ENCODE measurements around the gene SERPINB11.

SERPINB11 gene

DNA sequence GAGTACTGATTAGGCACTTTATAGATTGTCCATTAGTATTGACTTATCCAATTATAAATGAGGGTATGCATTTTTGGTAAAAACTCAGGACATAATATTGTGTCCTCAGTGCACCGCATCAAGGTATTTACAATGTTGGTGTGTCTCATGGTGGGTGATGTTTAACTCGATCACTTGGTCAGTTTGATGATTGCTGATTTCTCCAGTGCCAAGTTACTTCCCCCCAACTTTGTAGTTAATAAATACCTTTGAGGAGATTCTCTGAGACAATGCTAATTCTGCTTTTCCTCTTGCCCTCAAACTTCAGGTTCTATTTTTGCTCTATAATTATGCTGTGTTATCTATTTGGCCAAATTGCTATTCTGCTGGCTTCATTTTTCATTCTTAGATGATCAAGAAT is 44.2 kb downstream of the SERPINB11 start:
- TF ChIP-seq, protein P1, sequence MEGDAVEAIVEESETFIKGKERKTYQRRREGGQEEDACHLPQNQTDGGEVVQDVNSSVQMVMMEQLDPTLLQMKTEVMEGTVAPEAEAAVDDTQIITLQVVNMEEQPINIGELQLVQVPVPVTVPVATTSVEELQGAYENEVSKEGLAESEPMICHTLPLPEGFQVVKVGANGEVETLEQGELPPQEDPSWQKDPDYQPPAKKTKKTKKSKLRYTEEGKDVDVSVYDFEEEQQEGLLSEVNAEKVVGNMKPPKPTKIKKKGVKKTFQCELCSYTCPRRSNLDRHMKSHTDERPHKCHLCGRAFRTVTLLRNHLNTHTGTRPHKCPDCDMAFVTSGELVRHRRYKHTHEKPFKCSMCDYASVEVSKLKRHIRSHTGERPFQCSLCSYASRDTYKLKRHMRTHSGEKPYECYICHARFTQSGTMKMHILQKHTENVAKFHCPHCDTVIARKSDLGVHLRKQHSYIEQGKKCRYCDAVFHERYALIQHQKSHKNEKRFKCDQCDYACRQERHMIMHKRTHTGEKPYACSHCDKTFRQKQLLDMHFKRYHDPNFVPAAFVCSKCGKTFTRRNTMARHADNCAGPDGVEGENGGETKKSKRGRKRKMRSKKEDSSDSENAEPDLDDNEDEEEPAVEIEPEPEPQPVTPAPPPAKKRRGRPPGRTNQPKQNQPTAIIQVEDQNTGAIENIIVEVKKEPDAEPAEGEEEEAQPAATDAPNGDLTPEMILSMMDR (IDR thresholded peaks at IDR 0.05; ENCODE audit: poor library complexity, severe bottlenecking), result no peak
- Histone ChIP-seq H3K4me3 (ENCODE audit: severe bottlenecking) (no peak overlapping the region), H3K27me3 (ENCODE audit: insufficient read depth, poor library complexity, severe bottlenecking) (no peaks in the 10 kb centered on the region), H3K9me3 (ENCODE audit: severe bottlenecking) (no peaks in the 10 kb centered on the region), H3K4me1 (ENCODE audit: insufficient read depth, poor library complexity, severe bottlenecking) (no peaks in the 10 kb centered on the region), H3K27ac (ENCODE audit: poor library complexity, severe bottlenecking) (no peak overlapping the region), H3K36me3 (ENCODE audit: low read depth) (no peaks in the 10 kb centered on the region)
- ATAC-seq (ENCODE audit: low read depth), result no peak
- DNase-seq (ENCODE audit: low spot score), result no peak

DNA sequence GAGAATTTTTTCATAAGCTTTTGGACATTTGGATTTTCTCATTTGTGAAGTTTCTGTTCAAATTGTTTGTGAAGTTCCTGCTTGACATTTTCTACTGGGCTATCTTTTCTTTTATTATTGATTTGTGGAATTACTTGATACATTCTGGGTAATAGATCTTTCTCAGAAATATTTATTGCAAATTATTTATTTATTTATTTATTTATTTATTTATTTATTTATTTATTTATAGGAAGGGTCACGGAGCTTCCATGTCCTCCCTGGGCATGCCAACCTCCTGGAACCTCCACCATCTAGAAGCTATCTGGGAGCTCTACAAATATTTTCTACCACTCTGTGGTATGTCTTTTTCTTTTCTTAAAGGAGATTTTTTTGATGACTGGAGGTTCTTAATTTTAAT is 46.7 kb downstream of the SERPINB11 start:
- no peaks in the 10 kb centered on the region for H3K27me3 ChIP-seq (ENCODE audit: insufficient read depth, poor library complexity, severe bottlenecking)
- no peak overlapping the region for H3K27ac ChIP-seq (ENCODE audit: poor library complexity, severe bottlenecking)
- H3K4me3 ChIP-seq (ENCODE audit: severe bottlenecking), result no peak overlapping the region
- ATAC-seq (ENCODE audit: low read depth), result no peak
- DNase-seq (ENCODE audit: low spot score), result no peak
- no peaks in the 10 kb centered on the region for H3K9me3 ChIP-seq (ENCODE audit: severe bottlenecking)
- no peaks in the 10 kb centered on the region for H3K36me3 ChIP-seq (ENCODE audit: low read depth)
- no peaks in the 10 kb centered on the region for H3K4me1 ChIP-seq (ENCODE audit: insufficient read depth, poor library complexity, severe bottlenecking)
- TF ChIP-seq, protein P1 (IDR thresholded peaks at IDR 0.05; ENCODE audit: poor library complexity, severe bottlenecking), result no peak

DNA sequence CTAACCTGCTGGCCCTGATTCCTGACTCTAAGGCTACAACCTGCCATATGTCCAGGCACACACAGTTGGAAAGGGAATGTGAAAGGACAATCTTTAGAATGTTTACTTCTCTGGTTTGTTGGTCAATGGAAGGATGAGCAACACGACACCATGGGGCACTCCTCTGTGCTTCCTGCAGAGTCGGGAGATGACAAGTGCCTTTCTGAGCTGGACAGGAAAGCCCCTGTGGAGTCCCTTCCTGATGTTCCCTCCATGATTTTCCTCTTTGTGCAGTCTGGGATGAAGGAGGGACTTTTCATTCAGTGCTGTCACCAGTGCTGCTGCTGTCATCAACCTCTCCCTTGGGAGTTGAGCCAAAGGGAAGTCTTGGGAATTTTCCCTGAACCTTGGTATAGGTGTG is 49.9 kb downstream of the SERPINB11 start:
- no peaks in the 10 kb centered on the region for H3K36me3 ChIP-seq (ENCODE audit: low read depth)
- TF ChIP-seq, protein P1 (IDR thresholded peaks at IDR 0.05; ENCODE audit: poor library complexity, severe bottlenecking), result no peak
- ATAC-seq (ENCODE audit: low read depth) (no peak), DNase-seq (ENCODE audit: low spot score) (no peak)
- no peak overlapping the region for H3K4me3 ChIP-seq (ENCODE audit: severe bottlenecking)
- no peaks in the 10 kb centered on the region for H3K27me3 ChIP-seq (ENCODE audit: insufficient read depth, poor library complexity, severe bottlenecking)
- H3K4me1 ChIP-seq (ENCODE audit: insufficient read depth, poor library complexity, severe bottlenecking), result no peaks in the 10 kb centered on the region
- H3K9me3 ChIP-seq (ENCODE audit: severe bottlenecking), result no peaks in the 10 kb centered on the region
- H3K27ac ChIP-seq (ENCODE audit: poor library complexity, severe bottlenecking), result no peak overlapping the region

DNA sequence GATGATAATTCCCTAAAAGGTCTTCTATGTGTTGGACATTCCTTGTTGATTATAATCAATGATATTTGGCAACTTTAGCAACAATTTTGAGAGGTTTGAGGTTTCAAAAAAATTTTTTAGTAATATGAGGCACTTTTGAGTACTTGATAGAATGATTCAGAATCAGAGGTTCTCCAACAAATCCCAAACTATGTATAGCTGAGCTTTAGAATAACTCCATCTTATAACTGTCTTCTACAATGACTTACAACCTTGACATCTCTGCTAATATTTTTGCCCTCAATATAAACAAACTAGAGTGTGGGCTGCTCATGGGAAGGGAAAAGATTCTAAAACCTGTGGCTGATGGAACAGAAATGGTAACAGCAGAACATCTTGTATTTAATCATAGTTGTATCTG is 50.9 kb downstream of the SERPINB11 start:
- Histone ChIP-seq H3K4me3 (ENCODE audit: severe bottlenecking) (no peak overlapping the region), H3K9me3 (ENCODE audit: severe bottlenecking) (no peaks in the 10 kb centered on the region), H3K27ac (ENCODE audit: poor library complexity, severe bottlenecking) (no peak overlapping the region), H3K36me3 (ENCODE audit: low read depth) (no peaks in the 10 kb centered on the region), H3K27me3 (ENCODE audit: insufficient read depth, poor library complexity, severe bottlenecking) (no peaks in the 10 kb centered on the region), H3K4me1 (ENCODE audit: insufficient read depth, poor library complexity, severe bottlenecking) (no peaks in the 10 kb centered on the region)
- DNase-seq (ENCODE audit: low spot score) (no peak), ATAC-seq (ENCODE audit: low read depth) (no peak)
- TF ChIP-seq, protein P1 (IDR thresholded peaks at IDR 0.05; ENCODE audit: poor library complexity, severe bottlenecking), result no peak

DNA sequence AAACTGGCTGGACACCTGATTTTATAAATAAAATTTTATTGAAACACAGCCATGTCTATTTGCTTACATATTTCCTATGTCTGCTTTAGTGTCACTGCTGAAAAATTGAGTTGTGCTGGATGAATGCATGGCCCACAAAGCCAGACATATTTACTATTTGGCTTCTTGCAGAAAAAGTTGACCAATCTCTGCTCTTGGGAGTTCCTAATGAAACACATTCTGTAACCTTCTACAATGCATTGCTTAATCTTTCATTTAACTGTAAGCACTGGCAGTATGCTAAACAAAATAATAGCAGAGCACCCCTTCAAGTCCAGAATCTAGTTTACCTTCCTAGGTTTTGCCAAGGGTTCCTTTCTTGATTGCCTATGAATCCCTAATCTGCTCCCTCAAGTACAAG is 54.8 kb downstream of the SERPINB11 start:
- DNase-seq (ENCODE audit: low spot score) (no peak), ATAC-seq (ENCODE audit: low read depth) (no peak)
- Histone ChIP-seq H3K27ac (ENCODE audit: poor library complexity, severe bottlenecking) (no peak overlapping the region), H3K9me3 (ENCODE audit: severe bottlenecking) (peaks cover 2% of the 10 kb centered on the region), H3K4me1 (ENCODE audit: insufficient read depth, poor library complexity, severe bottlenecking) (peaks cover 7% of the 10 kb centered on the region), H3K4me3 (ENCODE audit: severe bottlenecking) (no peak overlapping the region), H3K36me3 (ENCODE audit: low read depth) (no peaks in the 10 kb centered on the region), H3K27me3 (ENCODE audit: insufficient read depth, poor library complexity, severe bottlenecking) (no peaks in the 10 kb centered on the region)
- TF ChIP-seq, protein P1 (IDR thresholded peaks at IDR 0.05; ENCODE audit: poor library complexity, severe bottlenecking), result no peak

Data from RWPE2 (cell line).